ENCODE results near the gene COL4A2. TPM values are rescaled to one million over a fixed set of nuclear protein-coding genes. Genes with fewer than 3 reads are reported as not detected.

The COL4A2 gene
- total RNA-seq, 2 experiments from 2014 or later: not detected

DNA sequence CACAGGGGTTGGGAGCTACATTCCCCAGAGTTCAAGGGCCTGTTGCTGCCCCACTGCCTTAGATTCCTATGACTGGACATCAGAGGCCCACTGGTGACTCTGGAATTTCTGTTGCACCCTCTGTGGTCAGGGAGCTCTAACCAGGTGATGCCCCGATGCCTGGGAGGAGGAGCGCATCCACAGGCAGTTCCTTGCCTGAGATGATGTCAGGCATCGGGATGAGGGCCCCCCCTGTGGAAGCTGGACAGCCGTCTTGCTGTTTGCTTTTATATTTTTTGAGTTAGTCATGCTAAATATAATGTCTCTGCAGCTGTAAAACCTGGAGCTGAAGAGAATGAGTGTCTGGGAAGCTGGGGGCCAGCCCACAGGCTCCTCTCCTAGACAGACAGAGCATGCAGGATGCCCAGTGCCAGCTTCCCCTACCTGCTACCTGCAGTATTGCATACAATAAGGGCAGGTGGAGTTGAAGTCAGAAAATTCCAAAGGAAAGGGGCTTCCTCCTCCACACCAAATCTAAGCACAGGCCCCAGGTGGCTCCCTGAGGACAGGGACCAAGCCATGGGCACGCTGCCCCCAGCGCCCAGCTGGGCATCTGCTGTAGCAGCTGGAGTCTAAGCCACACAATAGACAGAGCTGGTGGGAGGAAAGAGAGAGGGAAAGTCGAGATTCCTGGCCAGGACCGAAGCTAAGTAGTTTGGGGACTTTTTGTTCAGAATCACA lies 16.2 kb downstream of the COL4A2 start:
- ATAC-seq: no peak
- H3K9me3 Mint-ChIP-seq (ENCODE audit: insufficient read depth): no peaks in the 10 kb centered on the region
- DNase-seq: no peak
- no peaks in the 10 kb centered on the region for H3K36me3 Mint-ChIP-seq (ENCODE audit: low read depth)
- no peak overlapping the region for H3K27ac Mint-ChIP-seq
- POLR2A ChIA-PET: no interaction called here
- peaks cover 6% of the 10 kb centered on the region for H3K4me1 Mint-ChIP-seq (ENCODE audit: low read depth)
- CTCF ChIA-PET: no interaction called here
- no peak overlapping the region for H3K4me3 Mint-ChIP-seq
- peaks cover 27% of the 10 kb centered on the region for H3K27me3 Mint-ChIP-seq (ENCODE audit: low read depth)

DNA sequence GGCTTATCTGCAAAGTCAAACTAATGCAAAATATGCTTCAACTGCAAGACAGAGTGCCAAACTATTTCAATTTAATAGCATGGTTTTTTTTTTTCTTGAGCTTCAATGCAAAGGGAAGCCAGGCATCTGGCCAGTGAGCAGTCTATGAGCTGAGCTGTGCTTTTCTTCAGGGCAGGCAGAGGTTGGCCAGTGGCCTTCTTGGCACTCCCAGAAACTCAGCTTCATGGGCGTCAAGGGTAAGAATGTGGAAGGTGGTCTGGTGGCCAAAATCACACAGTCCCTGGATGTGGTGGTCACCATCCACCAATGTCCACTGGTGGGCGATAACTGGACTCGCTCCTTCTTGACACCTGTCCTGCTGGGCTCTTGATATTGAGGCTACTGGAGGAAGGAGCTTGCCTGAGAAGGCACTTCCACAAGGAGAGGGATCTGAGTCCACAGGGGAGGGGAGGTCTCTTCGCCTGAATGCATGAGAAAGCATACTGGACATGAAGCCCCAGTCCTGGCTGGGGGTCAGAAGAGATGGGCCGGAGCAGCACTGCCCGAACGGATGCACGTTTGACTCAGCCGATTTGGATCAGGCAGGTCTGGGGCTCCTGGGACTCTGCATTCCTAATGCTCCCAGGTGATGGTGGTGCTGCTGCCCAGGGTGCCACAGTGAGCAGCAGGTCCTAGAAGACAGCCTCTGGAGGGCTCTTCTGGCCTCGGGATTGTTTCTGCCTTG lies 17.1 kb downstream of the COL4A2 start:
- ChIA-PET CTCF (no interaction called here), POLR2A (no interaction called here)
- H3K27me3 Mint-ChIP-seq (ENCODE audit: low read depth): peaks cover 27% of the 10 kb centered on the region
- ATAC-seq (no peak), DNase-seq (no peak)
- no peak overlapping the region for H3K4me3 Mint-ChIP-seq
- H3K4me1 Mint-ChIP-seq (ENCODE audit: low read depth): peaks cover 6% of the 10 kb centered on the region
- H3K9me3 Mint-ChIP-seq (ENCODE audit: insufficient read depth): no peaks in the 10 kb centered on the region
- no peaks in the 10 kb centered on the region for H3K36me3 Mint-ChIP-seq (ENCODE audit: low read depth)
- H3K27ac Mint-ChIP-seq: no peak overlapping the region

DNA sequence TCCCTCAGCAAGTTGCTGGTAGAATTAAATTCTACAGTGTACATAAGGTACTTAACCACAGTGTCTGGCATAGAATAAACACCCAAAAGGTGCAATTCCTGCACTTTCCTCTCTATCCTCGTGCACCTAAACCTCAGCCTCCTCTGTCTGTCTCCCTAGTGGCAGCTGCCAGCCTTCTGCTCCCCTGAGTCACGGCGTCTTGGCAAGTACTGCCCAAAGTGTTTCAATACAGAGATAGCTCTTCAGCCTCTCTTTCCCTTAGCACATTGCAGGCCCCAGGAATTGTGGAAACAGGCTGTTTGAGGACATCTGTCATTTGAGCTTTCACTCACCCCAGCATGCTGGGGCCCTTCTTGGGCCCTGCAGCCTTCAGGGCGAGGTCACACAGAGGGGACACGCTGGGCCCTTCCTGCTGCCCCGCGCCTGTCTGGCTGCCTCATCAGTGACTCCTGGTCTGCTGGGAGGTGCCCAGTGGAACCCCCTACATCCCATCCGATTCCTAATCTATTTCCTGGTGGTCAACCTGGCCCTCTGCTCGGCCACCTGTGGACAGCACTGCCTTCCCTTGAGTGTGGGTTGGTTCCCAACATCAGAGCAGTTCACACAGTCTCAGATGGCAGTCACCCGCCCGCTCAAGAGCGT lies 19.3 kb downstream of the COL4A2 start:
- no peaks in the 10 kb centered on the region for H3K4me1 Mint-ChIP-seq (ENCODE audit: low read depth)
- H3K27me3 Mint-ChIP-seq (ENCODE audit: low read depth): peaks cover 21% of the 10 kb centered on the region
- POLR2A ChIA-PET: no interaction called here
- H3K27ac Mint-ChIP-seq: no peak overlapping the region
- H3K4me3 Mint-ChIP-seq: no peak overlapping the region
- DNase-seq (no peak), ATAC-seq (no peak)
- H3K9me3 Mint-ChIP-seq (ENCODE audit: insufficient read depth): no peaks in the 10 kb centered on the region
- CTCF ChIA-PET: no interaction called here
- H3K36me3 Mint-ChIP-seq (ENCODE audit: low read depth): no peaks in the 10 kb centered on the region

DNA sequence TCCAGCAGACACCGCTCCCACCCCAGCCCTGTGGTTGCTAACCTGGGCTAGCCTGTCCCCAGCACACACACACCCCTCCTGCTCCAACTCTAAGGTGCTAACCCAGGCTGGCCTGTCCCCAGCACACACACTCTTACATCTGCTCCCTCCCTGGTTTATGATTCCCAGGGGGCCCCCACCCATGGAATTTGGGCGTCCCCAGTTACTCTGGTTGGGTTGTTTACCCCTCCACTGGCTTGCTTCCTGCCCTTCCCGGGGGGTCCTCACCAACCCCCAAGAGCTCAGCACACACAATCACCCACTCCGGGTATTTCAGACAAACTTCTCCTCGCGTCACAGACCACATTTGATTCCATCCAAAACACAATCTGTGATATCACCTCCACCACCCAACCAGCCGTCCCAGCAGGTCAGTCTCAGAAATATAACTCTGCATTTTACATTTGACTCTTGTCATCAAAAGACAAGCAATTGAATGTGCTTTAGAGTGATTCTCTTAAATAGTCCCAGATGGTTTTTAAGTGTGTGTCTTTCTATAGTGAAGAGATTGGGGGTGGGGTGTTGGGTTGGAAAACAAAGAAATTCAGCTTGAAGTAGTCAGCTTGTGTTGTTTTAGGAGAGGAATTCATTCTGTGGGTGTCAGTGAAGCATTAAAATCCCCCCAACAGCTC lies 20.1 kb downstream of the COL4A2 start:
- DNase-seq (no peak), ATAC-seq (no peak)
- H3K4me1 Mint-ChIP-seq (ENCODE audit: low read depth): no peaks in the 10 kb centered on the region
- CTCF ChIA-PET: no interaction called here
- no peak overlapping the region for H3K27ac Mint-ChIP-seq
- H3K36me3 Mint-ChIP-seq (ENCODE audit: low read depth): no peaks in the 10 kb centered on the region
- H3K4me3 Mint-ChIP-seq: no peak overlapping the region
- no peaks in the 10 kb centered on the region for H3K9me3 Mint-ChIP-seq (ENCODE audit: insufficient read depth)
- POLR2A ChIA-PET: no interaction called here
- H3K27me3 Mint-ChIP-seq (ENCODE audit: low read depth): peaks cover 15% of the 10 kb centered on the region

DNA sequence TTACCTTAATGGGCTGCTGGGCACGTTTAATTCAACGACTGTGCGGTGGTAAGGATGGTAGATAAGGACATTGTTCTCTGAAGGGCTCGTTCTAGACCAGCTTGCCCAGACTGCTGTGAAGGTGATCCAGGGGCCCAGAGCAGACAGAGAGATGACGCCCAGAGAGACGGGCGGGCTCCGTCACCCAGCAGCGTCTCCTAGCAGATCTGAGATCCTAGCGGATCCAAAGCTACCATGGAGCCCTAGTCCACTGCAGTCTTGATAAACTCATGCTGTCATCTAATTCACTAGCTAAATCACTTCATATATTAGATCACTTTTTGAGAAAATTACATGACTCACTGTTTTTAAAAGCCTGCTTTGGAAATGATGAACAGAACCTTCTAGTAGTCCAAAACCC lies 21.5 kb downstream of the COL4A2 start:
- no peaks in the 10 kb centered on the region for H3K36me3 Mint-ChIP-seq (ENCODE audit: low read depth)
- H3K4me3 Mint-ChIP-seq: no peak overlapping the region
- peaks cover 12% of the 10 kb centered on the region for H3K27me3 Mint-ChIP-seq (ENCODE audit: low read depth)
- ChIA-PET CTCF (no interaction called here), POLR2A (no interaction called here)
- DNase-seq (no peak), ATAC-seq (no peak)
- H3K27ac Mint-ChIP-seq: no peak overlapping the region
- H3K9me3 Mint-ChIP-seq (ENCODE audit: insufficient read depth): no peaks in the 10 kb centered on the region
- no peaks in the 10 kb centered on the region for H3K4me1 Mint-ChIP-seq (ENCODE audit: low read depth)

DNA sequence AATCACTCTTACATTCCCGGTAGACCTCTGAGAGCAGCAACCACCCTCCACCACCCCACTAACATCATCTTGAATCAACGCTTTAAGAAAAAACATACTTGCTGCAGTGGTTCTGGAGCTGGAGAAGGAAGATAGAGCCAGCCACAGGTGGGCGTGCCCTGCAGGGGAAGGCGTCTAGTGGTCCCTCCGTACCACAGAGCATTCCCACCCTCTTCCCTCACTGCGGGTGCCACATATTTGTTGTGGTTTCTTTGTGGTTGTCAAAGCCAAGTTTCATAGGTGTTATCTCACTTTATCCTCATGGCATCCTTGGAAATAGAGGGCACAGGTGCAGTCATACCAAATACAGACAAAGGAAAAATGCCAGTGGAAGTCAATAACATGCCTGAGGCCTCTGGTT lies 22.2 kb downstream of the COL4A2 start:
- Mint-ChIP-seq H3K9me3 (ENCODE audit: insufficient read depth) (no peaks in the 10 kb centered on the region), H3K4me1 (ENCODE audit: low read depth) (no peaks in the 10 kb centered on the region), H3K27ac (no peak overlapping the region), H3K27me3 (ENCODE audit: low read depth) (peaks cover 12% of the 10 kb centered on the region), H3K4me3 (no peak overlapping the region), H3K36me3 (ENCODE audit: low read depth) (no peaks in the 10 kb centered on the region)
- ChIA-PET POLR2A (no interaction called here), CTCF (no interaction called here)
- DNase-seq (no peak), ATAC-seq (no peak)

DNA sequence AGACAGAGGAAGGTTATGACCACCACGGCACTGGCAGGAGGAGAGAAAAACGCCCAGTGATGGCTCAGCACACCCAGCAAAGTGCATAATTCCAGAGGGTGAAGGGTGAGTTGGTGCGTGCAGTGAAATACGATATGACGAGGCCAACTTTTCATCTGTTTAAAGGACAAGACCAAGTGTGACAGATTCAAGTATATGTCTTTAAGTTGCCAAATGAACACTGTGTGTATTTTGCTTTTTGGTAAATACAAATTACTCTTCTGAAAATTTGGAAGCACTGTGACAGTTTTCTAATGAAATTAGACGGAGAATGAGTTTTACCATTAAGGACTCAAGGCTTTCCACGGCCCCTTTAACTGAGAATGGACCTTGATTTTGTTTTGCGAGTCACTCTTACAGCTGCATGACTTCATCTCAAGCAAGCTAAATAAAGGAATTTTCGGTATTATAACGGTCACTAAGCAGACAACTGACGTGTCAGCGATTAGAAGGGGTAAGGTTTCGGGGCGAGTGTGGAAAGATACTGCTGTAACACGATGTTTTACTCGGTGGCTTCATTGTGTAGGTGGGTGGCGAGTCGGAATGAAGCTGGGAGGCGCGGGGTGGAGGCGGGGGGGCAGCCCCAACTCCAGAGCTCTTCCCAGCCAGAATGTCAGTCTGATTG lies 22.8 kb downstream of the COL4A2 start:
- ATAC-seq (no peak), DNase-seq (no peak)
- Mint-ChIP-seq H3K27me3 (ENCODE audit: low read depth) (peaks cover 12% of the 10 kb centered on the region), H3K36me3 (ENCODE audit: low read depth) (no peaks in the 10 kb centered on the region), H3K4me1 (ENCODE audit: low read depth) (no peaks in the 10 kb centered on the region), H3K4me3 (no peak overlapping the region), H3K27ac (no peak overlapping the region), H3K9me3 (ENCODE audit: insufficient read depth) (no peaks in the 10 kb centered on the region)
- POLR2A ChIA-PET: no interaction called here
- CTCF ChIA-PET: no interaction called here

DNA sequence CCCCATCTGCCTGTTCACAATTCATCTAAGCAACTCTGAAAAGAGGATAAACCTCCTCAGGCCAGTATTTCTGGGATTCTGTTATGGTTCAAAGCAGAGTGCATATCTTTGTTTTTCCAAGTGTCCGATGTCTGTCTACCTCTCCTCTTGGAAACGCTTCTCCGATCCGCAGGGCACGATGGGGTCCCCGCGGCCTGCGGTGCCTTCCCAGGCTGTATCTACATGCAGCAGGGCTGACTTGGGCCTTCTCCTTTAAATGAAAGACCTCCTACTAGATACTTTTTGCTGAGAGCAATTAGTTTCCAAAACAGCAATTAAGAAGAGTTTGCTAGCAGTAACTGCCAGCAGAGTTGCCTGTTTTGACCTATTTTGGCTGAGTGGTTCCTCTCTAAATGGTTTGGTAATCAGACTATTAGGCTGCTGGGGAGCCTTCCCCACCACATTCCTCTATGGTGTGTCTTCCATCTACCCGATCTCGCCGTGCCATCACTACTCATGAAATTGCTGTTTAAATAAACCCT lies 23.5 kb downstream of the COL4A2 start:
- ChIA-PET POLR2A (no interaction called here), CTCF (no interaction called here)
- Mint-ChIP-seq H3K4me1 (ENCODE audit: low read depth) (no peaks in the 10 kb centered on the region), H3K9me3 (ENCODE audit: insufficient read depth) (no peaks in the 10 kb centered on the region), H3K27me3 (ENCODE audit: low read depth) (peaks cover 12% of the 10 kb centered on the region), H3K36me3 (ENCODE audit: low read depth) (no peaks in the 10 kb centered on the region), H3K4me3 (no peak overlapping the region), H3K27ac (no peak overlapping the region)
- DNase-seq (no peak), ATAC-seq (no peak)

DNA sequence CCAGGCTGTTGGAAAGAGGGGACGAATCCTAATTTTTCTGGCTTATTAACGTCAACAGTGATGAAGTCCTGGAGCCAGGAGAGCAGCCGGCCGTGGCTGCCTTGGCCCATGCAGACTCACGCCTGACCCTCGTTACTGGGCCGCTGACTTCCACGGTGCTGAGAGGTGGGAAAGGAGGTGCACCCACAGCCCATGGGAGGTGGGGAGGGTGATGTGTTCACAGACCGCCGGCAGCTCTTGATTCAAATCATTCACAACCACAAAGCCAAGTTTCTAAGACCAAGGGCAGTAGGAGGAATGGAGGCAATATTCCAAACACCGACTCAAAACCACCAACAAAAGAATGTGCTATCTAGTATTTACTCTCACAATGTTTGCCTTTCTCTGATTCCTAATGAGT lies 24.3 kb downstream of the COL4A2 start:
- ATAC-seq (no peak), DNase-seq (no peak)
- POLR2A ChIA-PET: no interaction called here
- H3K4me1 Mint-ChIP-seq (ENCODE audit: low read depth): no peaks in the 10 kb centered on the region
- H3K36me3 Mint-ChIP-seq (ENCODE audit: low read depth): no peaks in the 10 kb centered on the region
- no peak overlapping the region for H3K4me3 Mint-ChIP-seq
- H3K27ac Mint-ChIP-seq: no peak overlapping the region
- H3K9me3 Mint-ChIP-seq (ENCODE audit: insufficient read depth): no peaks in the 10 kb centered on the region
- CTCF ChIA-PET: no interaction called here
- peaks cover 10% of the 10 kb centered on the region for H3K27me3 Mint-ChIP-seq (ENCODE audit: low read depth)

DNA sequence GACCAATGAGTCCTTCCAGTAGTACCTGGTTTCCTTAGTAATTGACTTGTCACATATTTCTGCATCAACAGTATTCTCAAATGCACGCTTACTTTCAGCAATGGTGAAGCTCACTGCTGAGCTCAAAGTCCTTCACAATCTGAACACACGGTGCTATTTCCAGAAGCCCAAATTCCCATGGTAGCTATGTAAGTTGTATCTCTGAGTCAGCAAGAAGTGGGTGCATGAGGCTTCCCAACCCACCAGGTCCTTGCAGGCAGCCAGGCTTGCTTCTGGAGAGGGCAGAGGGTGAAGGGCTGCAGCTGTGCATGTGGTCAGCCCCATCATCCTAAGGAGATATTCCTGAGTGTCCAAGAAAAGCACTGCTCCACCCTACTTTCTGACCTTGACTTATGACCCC lies 25.7 kb downstream of the COL4A2 start:
- ATAC-seq: no peak
- ChIA-PET CTCF (no interaction called here), POLR2A (no interaction called here)
- H3K36me3 Mint-ChIP-seq (ENCODE audit: low read depth): no peaks in the 10 kb centered on the region
- H3K4me3 Mint-ChIP-seq: no peak overlapping the region
- no peaks in the 10 kb centered on the region for H3K9me3 Mint-ChIP-seq (ENCODE audit: insufficient read depth)
- H3K4me1 Mint-ChIP-seq (ENCODE audit: low read depth): no peaks in the 10 kb centered on the region
- no peaks in the 10 kb centered on the region for H3K27me3 Mint-ChIP-seq (ENCODE audit: low read depth)
- no peak for DNase-seq
- H3K27ac Mint-ChIP-seq: no peak overlapping the region

DNA sequence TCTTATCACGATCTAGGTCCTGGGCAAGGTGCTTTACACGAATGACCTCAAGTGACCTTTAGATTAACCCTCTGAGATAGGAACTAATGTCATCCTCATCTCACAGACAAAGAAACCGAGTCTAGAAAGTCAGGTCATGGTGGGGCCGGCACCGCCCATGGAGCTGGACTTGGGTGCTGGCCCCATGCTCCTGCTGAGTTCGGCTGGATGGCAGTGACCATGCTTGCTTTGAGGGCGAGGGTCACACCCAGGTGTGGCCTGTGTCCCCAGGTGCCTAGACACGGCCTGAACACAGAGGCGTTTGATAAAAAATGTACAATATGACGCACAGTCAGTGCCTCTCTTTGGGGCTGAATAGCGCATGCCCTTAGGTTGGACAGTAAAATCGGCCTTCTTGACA lies 26.8 kb downstream of the COL4A2 start:
- DNase-seq (no peak), ATAC-seq (no peak)
- no peaks in the 10 kb centered on the region for H3K4me1 Mint-ChIP-seq (ENCODE audit: low read depth)
- H3K27me3 Mint-ChIP-seq (ENCODE audit: low read depth): peaks cover 4% of the 10 kb centered on the region
- H3K36me3 Mint-ChIP-seq (ENCODE audit: low read depth): no peaks in the 10 kb centered on the region
- no peaks in the 10 kb centered on the region for H3K9me3 Mint-ChIP-seq (ENCODE audit: insufficient read depth)
- POLR2A ChIA-PET: interaction anchor here (0.7 kb wide), 1 partner anchor 73 kb away, joined by 3 read pairs; no protein-coding TSS in a partner anchor
- CTCF ChIA-PET: no interaction called here
- no peak overlapping the region for H3K4me3 Mint-ChIP-seq
- H3K27ac Mint-ChIP-seq: no peak overlapping the region

All from activated CD8-positive, alpha-beta T cell treated with anti-CD3 and anti-CD28 coated beads, Interleukin-2, amount 10 ng/mL, durations not matched to agents 7 days and 5 days (primary cell).